Measurements from ENCODE around the gene MLST8. TPM values are rescaled to one million over a fixed set of nuclear protein-coding genes. Genes with fewer than 3 reads are reported as not detected.

The MLST8 gene
- total RNA-seq, 2 experiments from 2014 or later: 32.6 to 33.7 TPM

DNA sequence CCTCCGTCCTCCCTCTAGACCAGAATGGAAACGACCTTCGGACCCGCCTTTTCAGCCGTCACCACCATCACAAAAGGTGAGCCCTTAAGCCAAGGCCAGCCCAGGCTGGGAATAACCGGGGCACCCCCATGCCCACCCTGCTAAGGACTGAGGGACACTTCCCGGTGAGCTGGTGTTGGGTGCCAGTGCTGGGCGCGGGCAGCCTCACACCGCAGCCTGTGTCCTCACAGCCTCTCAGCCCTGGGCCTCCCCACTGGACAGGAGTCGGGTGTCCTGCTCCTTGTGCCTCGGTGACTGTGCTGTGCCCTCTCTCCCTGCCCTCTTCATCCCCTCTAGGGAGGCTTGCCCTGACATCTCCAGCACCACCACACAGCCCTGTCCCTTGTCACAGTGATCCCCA, 39.4 kb upstream of the MLST8 start:
- ChIA-PET POLR2A (interaction anchor here (2.5 kb wide), 1 partner anchor 11 kb away, joined by 15 read pairs; the partner anchor contains the start of gene TRAF7), CTCF (no interaction called here)
- Mint-ChIP-seq H3K36me3 (ENCODE audit: low read depth) (peaks cover 20% of the 10 kb centered on the region), H3K27me3 (no peaks in the 10 kb centered on the region), H3K4me3 (no peak overlapping the region), H3K27ac (no peak overlapping the region), H3K9me3 (no peaks in the 10 kb centered on the region), H3K4me1 (peaks cover 2% of the 10 kb centered on the region)
- DNase-seq: no peak

DNA sequence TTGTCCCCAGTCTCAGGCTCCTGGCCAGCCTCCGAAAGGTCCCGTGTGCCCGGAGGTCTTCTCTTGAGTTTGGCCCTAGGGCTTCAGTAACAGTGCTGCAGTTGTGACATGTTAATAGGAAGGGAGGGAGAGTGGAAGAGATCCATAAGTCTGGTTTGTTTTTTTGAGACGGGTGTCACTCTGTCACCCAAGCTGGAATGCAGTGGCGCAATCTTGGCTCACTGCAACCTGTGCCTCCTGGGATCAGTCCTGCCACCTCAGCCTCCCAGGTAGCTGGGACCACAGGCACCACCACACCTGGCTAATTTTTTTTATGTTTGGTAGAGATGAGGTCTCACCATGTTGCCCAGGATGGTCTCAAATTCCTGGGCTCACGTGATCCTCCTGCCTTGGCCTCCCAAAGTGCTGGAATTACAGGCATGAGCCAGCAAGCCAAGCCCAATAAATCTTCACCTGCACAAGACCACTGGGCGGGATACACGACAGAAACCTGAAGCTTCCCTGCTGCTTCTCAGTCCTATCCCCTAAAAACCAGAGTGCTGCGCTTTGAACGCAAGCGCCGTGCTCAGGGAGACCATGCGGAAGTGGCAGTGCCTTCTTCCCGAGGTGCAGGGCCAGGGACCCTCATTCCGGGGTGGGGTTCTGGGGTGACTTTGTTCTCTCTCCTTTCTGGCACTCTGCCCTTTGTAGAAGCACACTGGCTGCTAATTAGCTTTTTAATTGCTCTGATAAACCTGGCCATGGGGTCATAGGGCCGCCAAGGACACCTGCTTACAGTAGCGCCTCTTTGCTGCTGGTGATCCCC, 38.8 kb upstream of the MLST8 start:
- H3K4me1 Mint-ChIP-seq: peaks cover 2% of the 10 kb centered on the region
- no peaks in the 10 kb centered on the region for H3K27me3 Mint-ChIP-seq
- DNase-seq: no peak
- H3K4me3 Mint-ChIP-seq: no peak overlapping the region
- ChIA-PET CTCF (no interaction called here), POLR2A (interaction anchor here (2.5 kb wide), 1 partner anchor 12 kb away, joined by 15 read pairs; the partner anchor contains the start of gene TRAF7)
- no peaks in the 10 kb centered on the region for H3K9me3 Mint-ChIP-seq
- H3K27ac Mint-ChIP-seq: no peak overlapping the region
- peaks cover 20% of the 10 kb centered on the region for H3K36me3 Mint-ChIP-seq (ENCODE audit: low read depth)

DNA sequence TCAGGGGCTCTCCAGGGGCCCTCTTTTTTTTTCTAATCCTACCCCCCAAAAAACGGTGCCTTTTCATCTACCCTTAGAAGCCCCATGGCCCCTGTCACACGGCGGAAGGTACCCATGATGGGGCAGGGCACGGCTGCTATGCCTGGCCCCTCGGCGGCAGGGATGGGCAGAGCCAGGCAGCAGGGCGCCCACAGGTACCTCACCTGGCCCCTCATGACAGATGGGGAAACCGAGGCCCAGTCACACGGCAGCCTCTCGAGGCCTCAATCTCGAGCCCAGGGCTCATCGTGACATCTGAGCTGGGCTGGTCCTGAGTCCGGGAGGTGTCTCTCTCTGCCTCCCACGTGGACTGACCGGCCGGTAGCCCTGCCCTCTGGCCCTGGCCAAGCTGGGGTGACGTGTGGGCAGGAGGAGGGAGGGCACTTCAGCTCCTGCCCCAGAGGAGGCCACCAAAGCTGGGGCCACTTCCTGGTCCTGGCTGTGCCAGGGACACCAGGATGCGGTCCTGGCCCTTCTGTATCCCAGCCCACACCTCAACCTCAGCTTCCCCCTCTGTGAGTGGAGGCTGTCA, 38.1 kb upstream of the MLST8 start:
- CTCF ChIA-PET: no interaction called here
- H3K9me3 Mint-ChIP-seq: no peaks in the 10 kb centered on the region
- peaks cover 2% of the 10 kb centered on the region for H3K4me1 Mint-ChIP-seq
- H3K27me3 Mint-ChIP-seq: no peaks in the 10 kb centered on the region
- no peak overlapping the region for H3K4me3 Mint-ChIP-seq
- H3K36me3 Mint-ChIP-seq (ENCODE audit: low read depth): peaks cover 19% of the 10 kb centered on the region
- no peak overlapping the region for H3K27ac Mint-ChIP-seq
- DNase-seq: no peak
- POLR2A ChIA-PET: interaction anchor here (0.9 to 2.5 kb wide), 2 partner anchors 12 to 27 kb away, joined by 3 to 15 read pairs; partner anchors contain the start of gene TRAF7

DNA sequence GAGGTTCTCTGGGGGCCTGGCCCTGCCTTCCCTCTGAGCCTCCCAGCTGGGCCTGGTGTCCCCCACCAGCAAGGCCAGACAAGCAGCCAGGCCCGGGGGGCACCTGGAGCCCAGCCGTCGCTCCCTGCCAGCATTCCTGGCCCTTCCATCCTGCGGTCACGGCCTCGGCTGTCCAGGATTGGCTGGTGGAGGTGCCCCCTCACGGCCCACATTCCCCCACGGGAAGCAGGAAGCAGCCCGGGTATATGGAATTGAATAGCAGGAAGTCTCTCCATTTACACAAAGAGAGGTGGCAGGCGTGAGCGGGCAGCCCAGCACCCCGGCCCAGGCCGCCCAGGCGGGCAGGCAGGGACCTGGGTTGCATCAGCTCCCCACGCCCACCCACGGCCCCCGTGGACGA, 35.2 kb upstream of the MLST8 start:
- Mint-ChIP-seq H3K4me3 (no peak overlapping the region), H3K9me3 (no peaks in the 10 kb centered on the region), H3K36me3 (ENCODE audit: low read depth) (peaks cover 23% of the 10 kb centered on the region), H3K27ac (no peak overlapping the region), H3K27me3 (no peaks in the 10 kb centered on the region), H3K4me1 (no peaks in the 10 kb centered on the region)
- POLR2A ChIA-PET: no interaction called here
- CTCF ChIA-PET: no interaction called here
- no peak for DNase-seq

DNA sequence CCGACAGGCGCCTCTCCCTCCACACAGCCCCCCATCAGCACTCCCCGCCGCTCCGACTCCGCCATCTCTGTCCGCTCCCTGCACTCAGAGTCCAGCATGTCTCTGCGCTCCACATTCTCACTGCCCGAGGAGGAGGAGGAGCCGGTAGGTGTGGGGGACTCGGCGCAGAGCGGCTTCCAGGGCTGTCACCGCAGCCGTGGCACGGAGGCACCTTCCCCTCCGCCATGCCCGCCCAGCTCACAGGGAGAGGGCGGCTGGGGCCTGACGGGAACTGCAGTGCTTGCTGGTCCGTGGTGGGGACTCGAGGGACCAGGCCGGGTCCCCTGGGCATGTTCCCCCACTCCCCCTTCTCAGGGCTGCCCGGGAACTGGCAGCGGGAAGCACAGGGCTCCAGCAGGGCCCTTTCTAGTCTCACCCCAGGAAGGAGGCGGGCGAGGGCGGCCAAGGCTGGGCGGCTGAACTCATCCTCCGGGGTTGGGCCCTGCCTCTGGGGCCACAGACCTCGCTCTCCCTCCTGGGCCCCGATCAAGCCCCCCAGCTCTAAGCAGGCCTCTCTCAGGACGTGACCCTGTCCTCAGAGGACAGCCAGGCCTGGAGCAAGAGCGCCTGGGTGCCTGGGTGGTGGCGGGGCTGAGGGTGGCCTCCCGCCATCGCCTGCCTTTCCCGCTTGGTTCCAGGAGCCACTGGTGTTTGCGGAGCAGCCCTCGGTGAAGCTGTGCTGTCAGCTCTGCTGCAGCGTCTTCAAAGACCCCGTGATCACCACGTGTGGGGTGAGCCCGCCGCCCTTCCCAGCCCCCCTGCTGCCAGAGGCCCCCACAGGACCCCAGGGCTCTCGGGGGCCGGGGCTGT, 34.4 kb upstream of the MLST8 start:
- DNase-seq: no peak
- Mint-ChIP-seq H3K4me1 (no peaks in the 10 kb centered on the region), H3K9me3 (no peaks in the 10 kb centered on the region), H3K27me3 (no peaks in the 10 kb centered on the region), H3K4me3 (no peak overlapping the region), H3K36me3 (ENCODE audit: low read depth) (peaks cover 20% of the 10 kb centered on the region), H3K27ac (no peak overlapping the region)
- POLR2A ChIA-PET: no interaction called here
- CTCF ChIA-PET: no interaction called here

DNA sequence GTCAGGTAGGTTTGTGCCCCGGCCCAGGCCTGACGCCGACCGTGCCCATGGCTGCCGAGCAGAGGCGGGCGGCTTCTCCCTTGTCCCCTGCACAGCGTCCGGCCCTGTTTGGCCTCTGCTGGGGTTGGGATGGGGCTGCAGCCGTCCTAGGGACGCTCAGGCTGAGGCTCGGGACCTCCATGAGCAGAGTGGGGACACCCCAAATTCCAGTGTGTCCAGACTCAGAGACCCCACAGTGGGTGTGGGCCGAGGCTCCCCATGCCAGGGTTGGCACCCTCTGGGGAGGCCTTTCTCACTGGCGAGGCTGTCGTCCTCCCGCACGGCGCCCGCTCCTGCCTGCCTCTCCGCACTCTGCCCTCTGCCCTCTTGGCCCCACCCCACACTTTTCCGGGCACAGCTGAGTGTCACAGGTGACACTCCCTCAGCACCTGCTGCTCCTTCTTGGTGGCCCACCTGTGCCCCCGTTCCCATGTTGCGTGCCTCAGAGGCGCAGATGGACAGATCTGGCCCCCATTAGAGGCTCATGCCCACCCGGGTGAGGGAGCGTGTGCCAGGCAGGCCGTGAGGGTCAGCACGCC, 33.6 kb upstream of the MLST8 start:
- Mint-ChIP-seq H3K4me3 (no peak overlapping the region), H3K4me1 (no peaks in the 10 kb centered on the region), H3K36me3 (ENCODE audit: low read depth) (peaks cover 16% of the 10 kb centered on the region), H3K27me3 (no peaks in the 10 kb centered on the region), H3K9me3 (no peaks in the 10 kb centered on the region), H3K27ac (no peak overlapping the region)
- DNase-seq: no peak
- CTCF ChIA-PET: no interaction called here
- POLR2A ChIA-PET: no interaction called here

DNA sequence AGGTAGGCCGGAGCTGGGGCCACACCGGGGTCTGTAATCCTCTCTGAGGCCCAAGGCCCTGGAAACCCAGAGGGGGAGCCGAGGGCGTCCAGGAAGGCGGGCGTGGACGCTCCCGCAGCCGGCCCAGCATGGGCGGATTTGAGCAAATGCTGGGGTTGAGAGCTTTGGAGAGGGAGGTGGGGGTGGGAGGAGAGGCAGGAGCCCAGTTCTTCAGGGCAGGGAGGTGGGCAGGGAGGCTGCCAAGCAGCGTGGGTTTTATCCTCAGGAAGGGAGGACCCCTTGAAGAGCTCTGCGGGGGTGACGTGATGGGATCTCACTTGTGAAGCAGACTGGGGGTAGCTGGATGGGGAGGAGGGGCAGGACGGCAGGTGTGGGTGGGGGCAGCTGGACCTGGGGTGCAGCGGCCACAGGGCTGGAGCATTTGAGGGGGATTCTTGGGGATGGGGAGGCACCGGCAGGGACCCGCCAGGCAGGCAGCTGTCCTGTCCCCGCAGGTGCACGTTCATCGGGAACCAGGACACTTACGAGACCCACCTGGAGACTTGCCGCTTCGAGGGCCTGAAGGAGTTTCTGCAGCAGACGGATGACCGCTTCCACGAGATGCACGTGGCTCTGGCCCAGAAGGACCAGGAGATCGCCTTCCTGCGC, 32.4 kb upstream of the MLST8 start:
- ChIA-PET POLR2A (interaction anchor here (1.5 kb wide), 1 partner anchor 18 kb away, joined by 4 read pairs; the partner anchor contains the start of gene TRAF7), CTCF (interaction anchor here (0.6 kb wide), 1 partner anchor 151 kb away, joined by 3 read pairs; no protein-coding TSS in a partner anchor)
- no peaks in the 10 kb centered on the region for H3K9me3 Mint-ChIP-seq
- no peak overlapping the region for H3K4me3 Mint-ChIP-seq
- no peaks in the 10 kb centered on the region for H3K27me3 Mint-ChIP-seq
- H3K36me3 Mint-ChIP-seq (ENCODE audit: low read depth): peaks cover 19% of the 10 kb centered on the region
- H3K27ac Mint-ChIP-seq: no peak overlapping the region
- DNase-seq: no peak
- H3K4me1 Mint-ChIP-seq: no peaks in the 10 kb centered on the region

DNA sequence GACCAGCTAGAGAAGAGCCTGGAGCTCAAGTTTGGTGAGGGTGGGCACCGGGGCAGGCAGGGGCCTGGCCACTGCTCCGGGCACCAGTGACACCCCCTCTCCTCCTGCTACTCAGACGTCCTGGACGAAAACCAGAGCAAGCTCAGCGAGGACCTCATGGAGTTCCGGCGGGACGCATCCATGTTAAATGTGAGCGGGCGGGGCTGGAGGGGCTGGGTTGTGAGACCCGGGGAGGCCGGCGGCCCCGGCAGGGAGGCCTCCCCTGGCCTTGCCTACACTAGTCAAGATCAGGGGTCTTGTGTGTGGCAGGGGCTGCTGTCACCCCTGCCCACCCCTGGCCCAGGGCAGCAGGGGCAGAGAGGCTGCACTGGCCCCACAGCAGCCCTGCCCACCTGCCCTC, 31.9 kb upstream of the MLST8 start:
- POLR2A ChIA-PET: interaction anchor here (1.5 kb wide), 1 partner anchor 18 kb away, joined by 4 read pairs; the partner anchor contains the start of gene TRAF7
- CTCF ChIA-PET: no interaction called here
- Mint-ChIP-seq H3K4me3 (no peak overlapping the region), H3K36me3 (ENCODE audit: low read depth) (peaks cover 16% of the 10 kb centered on the region), H3K9me3 (no peaks in the 10 kb centered on the region), H3K27me3 (no peaks in the 10 kb centered on the region), H3K27ac (no peak overlapping the region), H3K4me1 (no peaks in the 10 kb centered on the region)
- DNase-seq: no peak

DNA sequence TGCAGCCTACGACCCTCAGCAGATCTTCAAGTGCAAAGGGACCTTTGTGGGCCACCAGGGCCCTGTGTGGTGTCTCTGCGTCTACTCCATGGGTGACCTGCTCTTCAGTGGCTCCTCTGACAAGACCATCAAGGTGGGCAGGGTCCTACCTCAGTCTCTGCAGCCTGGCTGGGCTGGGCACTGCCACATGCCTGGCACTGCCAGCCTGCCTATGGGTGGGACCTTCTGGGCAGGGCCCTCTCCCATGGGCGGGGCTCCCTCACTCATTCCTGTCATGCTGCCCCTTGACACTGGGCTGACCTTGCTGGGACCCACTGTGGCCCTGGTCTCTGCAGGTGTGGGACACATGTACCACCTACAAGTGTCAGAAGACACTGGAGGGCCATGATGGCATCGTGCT, 31.3 kb upstream of the MLST8 start:
- ChIA-PET POLR2A (interaction anchor here (1.5 kb wide), 1 partner anchor 19 kb away, joined by 4 read pairs; the partner anchor contains the start of gene TRAF7), CTCF (no interaction called here)
- Mint-ChIP-seq H3K36me3 (ENCODE audit: low read depth) (peaks cover 16% of the 10 kb centered on the region), H3K27ac (no peak overlapping the region), H3K4me3 (no peak overlapping the region), H3K9me3 (no peaks in the 10 kb centered on the region), H3K4me1 (no peaks in the 10 kb centered on the region), H3K27me3 (no peaks in the 10 kb centered on the region)
- no peak for DNase-seq

DNA sequence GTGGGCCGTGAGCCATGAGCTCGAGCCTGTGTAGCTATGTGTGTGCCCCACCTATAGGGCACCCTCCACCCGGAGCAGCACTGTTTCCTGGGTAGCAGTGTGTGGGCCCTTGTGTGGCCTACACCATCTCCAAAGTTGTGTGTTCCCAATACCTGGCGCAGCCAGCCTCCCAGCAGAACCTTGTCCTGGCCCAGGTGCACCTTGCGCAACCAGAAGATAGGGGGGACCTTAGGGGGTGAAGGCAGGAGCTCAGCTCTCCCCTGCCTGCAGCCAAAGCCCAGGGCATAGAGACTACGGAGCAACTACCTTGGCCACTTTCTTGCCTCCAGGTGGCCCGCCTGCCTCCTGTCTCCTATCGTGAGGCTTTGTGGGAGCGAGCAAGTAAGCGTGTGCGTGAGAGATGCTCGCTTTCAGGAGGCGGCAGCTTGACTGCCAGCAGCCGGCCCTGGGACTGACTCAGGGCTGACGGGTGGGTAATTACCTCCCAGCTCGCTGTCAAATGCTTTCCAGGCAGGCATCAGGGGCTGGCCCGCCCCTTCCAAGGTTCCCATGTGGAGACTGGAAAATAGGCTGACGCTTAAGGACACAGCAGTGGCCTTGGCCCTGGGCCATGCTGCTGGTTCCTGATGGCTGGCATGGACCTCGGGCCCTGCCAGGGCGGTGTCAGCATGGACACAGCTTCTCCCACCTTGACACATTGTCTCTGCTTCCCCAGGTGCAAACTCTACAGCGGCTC, 30.7 kb upstream of the MLST8 start:
- peaks cover 16% of the 10 kb centered on the region for H3K36me3 Mint-ChIP-seq (ENCODE audit: low read depth)
- no peak overlapping the region for H3K27ac Mint-ChIP-seq
- H3K4me3 Mint-ChIP-seq: no peak overlapping the region
- no peaks in the 10 kb centered on the region for H3K9me3 Mint-ChIP-seq
- ChIA-PET POLR2A (interaction anchor here (1.5 kb wide), 1 partner anchor 19 kb away, joined by 4 read pairs; the partner anchor contains the start of gene TRAF7), CTCF (no interaction called here)
- DNase-seq: no peak
- H3K4me1 Mint-ChIP-seq: no peaks in the 10 kb centered on the region
- no peaks in the 10 kb centered on the region for H3K27me3 Mint-ChIP-seq

DNA sequence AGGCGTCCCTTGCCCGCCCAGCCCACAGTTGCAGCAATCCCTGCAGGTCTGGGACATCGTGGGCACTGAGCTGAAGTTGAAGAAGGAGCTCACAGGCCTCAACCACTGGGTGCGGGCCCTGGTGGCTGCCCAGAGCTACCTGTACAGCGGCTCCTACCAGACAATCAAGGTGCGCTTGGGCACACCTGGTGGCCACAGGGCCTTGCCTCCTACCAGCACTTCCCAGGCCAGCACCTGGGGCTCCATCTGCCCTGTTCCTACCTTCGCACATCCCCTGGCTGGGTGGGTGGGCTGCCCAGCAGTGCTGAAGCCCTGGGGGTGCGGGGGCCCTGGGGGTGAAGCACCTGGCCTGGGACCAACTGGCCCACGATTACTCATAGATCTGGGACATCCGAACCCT, 29.8 kb upstream of the MLST8 start:
- Mint-ChIP-seq H3K4me1 (no peaks in the 10 kb centered on the region), H3K9me3 (no peaks in the 10 kb centered on the region), H3K4me3 (no peak overlapping the region), H3K27ac (no peak overlapping the region), H3K36me3 (ENCODE audit: low read depth) (peaks cover 16% of the 10 kb centered on the region), H3K27me3 (no peaks in the 10 kb centered on the region)
- no peak for DNase-seq
- CTCF ChIA-PET: no interaction called here
- POLR2A ChIA-PET: no interaction called here

DNA sequence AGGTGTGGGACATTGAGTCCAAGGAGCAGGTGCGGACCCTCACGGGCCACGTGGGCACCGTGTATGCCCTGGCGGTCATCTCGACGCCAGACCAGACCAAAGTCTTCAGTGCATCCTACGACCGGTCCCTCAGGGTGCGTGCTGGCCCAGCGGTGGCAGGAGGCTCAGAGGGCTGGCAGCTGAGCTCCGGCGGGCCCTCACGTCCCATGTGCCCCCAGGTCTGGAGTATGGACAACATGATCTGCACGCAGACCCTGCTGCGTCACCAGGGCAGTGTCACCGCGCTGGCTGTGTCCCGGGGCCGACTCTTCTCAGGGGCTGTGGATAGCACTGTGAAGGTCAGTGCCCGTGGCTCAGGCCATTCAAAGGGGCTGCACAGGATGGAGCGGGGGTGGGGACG, 29.2 kb upstream of the MLST8 start:
- H3K36me3 Mint-ChIP-seq (ENCODE audit: low read depth): peaks cover 16% of the 10 kb centered on the region
- no peak for DNase-seq
- ChIA-PET CTCF (no interaction called here), POLR2A (no interaction called here)
- H3K4me3 Mint-ChIP-seq: no peak overlapping the region
- no peaks in the 10 kb centered on the region for H3K27me3 Mint-ChIP-seq
- no peak overlapping the region for H3K27ac Mint-ChIP-seq
- H3K4me1 Mint-ChIP-seq: no peaks in the 10 kb centered on the region
- H3K9me3 Mint-ChIP-seq: no peaks in the 10 kb centered on the region
